Measurements from ENCODE around the gene FOXC2.

DNA sequence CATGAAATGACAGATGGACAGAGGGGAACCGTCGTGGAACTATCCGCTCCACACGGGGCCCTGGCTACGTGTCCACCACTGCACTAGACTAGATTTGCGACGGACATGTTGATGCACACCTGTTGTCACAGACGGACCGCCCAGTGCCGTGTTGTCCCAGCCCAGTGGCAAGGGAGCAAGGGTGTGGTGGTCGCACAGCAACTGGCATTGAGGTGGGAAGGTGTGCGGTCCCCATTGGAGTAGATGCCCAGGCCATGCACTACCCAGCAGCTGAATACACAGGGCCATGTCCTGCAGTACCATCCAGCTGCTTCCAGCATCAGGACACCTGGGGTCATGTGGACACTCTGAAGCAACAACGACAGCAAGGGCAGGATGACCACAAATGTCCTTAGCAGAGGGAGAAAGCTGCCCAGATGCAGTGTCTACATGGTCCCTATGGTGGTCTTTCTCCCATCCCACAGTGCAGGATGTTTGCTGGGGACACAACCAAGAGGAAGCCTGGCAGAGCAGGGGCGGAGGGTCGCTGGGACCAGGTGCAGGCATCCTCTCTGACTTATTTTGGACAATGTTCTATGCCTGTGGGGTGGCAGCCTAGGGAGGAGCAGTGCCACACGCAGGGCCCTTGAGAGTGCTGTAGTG lies 47.5 kb upstream of the FOXC2 start:
- TF ChIP-seq POLR2A (IDR thresholded peaks at IDR 0.05), result no peak
- no peak for TF ChIP-seq CTCF (IDR thresholded peaks at IDR 0.05)

All from body of pancreas (tissue), 4 donors.